Hypothalamus (tissue), 51 donors: ENCODE results near the gene PIGV.
"Not testable (repeated sequence)": the region's sequence is repeated elsewhere in the genome, so short reads cannot be mapped to it uniquely, and the experiment has no call there.

Experiments
- DNase-seq, 51 donors: peaks; one replicate each; lab custom pipeline; 2025; lab: John Stamatoyannopoulos, UW

The PIGV gene

GRCh38 chr1:26790551-26790953, 2.8 kb downstream of the PIGV start:
- DNase-seq = no peak

- no peak for DNase-seq
Measured at GRCh38 chr1:26791148-26791547, 3.4 kb downstream of the PIGV start.

GRCh38 chr1:26791626-26792025, 3.9 kb downstream of the PIGV start:
- no peak for DNase-seq

- no peak for DNase-seq
Measured at GRCh38 chr1:26792924-26793323, 5.2 kb downstream of the PIGV start.

- DNase-seq = peak in 20 of 51 donors; percentile 2 to 61 (median 32)
Measured at GRCh38 chr1:26794391-26794790, 6.6 kb downstream of the PIGV start.

GRCh38 chr1:26797627-26798026, 9.9 kb downstream of the PIGV start:
- DNase-seq = no peak

GRCh38 chr1:26799479-26800142, 11.9 kb downstream of the PIGV start:
- DNase-seq = peak in 38 of 51 donors; percentile 13 to 86 (median 60)

- DNase-seq = not testable (repeated sequence)
Measured at GRCh38 chr1:26803932-26804331, 16.2 kb downstream of the PIGV start.

- DNase-seq = peak in 15 of 51 donors; percentile 4 to 60 (median 18)
Measured at GRCh38 chr1:26810105-26810504, 22.4 kb downstream of the PIGV start.

GRCh38 chr1:26811057-26811456, 23.3 kb downstream of the PIGV start:
- no peak for DNase-seq

- no peak for DNase-seq
Measured at GRCh38 chr1:26811708-26812107, 24.0 kb downstream of the PIGV start.

GRCh38 chr1:26814377-26814776, 26.6 kb downstream of the PIGV start:
- no peak for DNase-seq

GRCh38 chr1:26814893-26815292, 27.1 kb downstream of the PIGV start:
- no peak for DNase-seq

- no peak for DNase-seq
Measured at GRCh38 chr1:26820784-26821269, 33.1 kb downstream of the PIGV start.

- no peak for DNase-seq
Measured at GRCh38 chr1:26822737-26823395, 35.1 kb downstream of the PIGV start.

- DNase-seq = no peak
Measured at GRCh38 chr1:26824731-26825130, 37.0 kb downstream of the PIGV start.

- DNase-seq = peak in 43 of 51 donors; percentile 5 to 79 (median 57)
Measured at GRCh38 chr1:26826261-26827105, 38.7 kb downstream of the PIGV start, which contains the start of gene ZDHHC18. TSS of gene ZDHHC18 (plus strand) at chr1:26826688. CDS start at chr1:26826805, 117 bp downstream.

- no peak for DNase-seq
Measured at GRCh38 chr1:26827106-26827604, 39.4 kb downstream of the PIGV start.

- DNase-seq = no peak
Measured at GRCh38 chr1:26827663-26828062, 39.9 kb downstream of the PIGV start.

GRCh38 chr1:26828411-26828991, 40.8 kb downstream of the PIGV start:
- DNase-seq = peak in 12 of 51 donors; percentile 9 to 33 (median 19)
